IPS-NIHi7 (cell line): ENCODE results near the gene PTCRA.

Experiments used
- DNase-seq: peaks from one replicate; pipeline ENCODE4 v3.0.0; 2012; ENCODE audit warnings: mixed read lengths; ENCODE audit errors: extremely low spot score

Gene PTCRA

GRCh38 chr6:42970871-42971612 lies 55.2 kb downstream of the PTCRA start:
- no peak for DNase-seq

- no peak for DNase-seq
Observed at GRCh38 chr6:42971746-42972327, 56.0 kb downstream of the PTCRA start.

- DNase-seq = no peak
Observed at GRCh38 chr6:42973926-42974325, 58.1 kb downstream of the PTCRA start.

- no peak for DNase-seq
Observed at GRCh38 chr6:42974919-42975505, 59.2 kb downstream of the PTCRA start.
